K562 (cell line): Measurements from ENCODE around the gene ARHGAP25. TPM values are rescaled to one million over a fixed set of nuclear protein-coding genes. Genes with fewer than 3 reads are reported as not detected.

Source experiments
- ATAC-seq: fragments of 200-7000 bp; cut with Tn5 transposase; 3 replicates; pipeline ENCODE4 v1.9.1; 2020; ENCODE audit warnings: moderate library complexity
- BruUV-seq: library from RNA; stranded (reverse); fragments of 400-500 nt; replicated peaks from 2 replicates; lab custom pipeline; 2021; lab: Mats Ljungman, UMichigan
- CTCF ChIA-PET: fragments of 300-600 bp; formaldehyde crosslinking; extraction: SDS; loops from one replicate; lab custom pipeline; 2021; ENCODE audit warnings: low intra/inter-chr PET ratio; lab: Yijun Ruan, JAX
- POLR2A ChIA-PET: fragments of 300-600, 350-650 bp; sonication (Branson Sonifier 250); formaldehyde crosslinking; extraction: SDS; loops from one replicate; lab custom pipeline; 2021; ENCODE audit warnings: antibody characterized with exemption, inconsistent platforms; lab: Yijun Ruan, JAX
- DNase-seq, 4 experiments: peaks; one replicate each; pipeline versions ENCODE4 v3.0.0 to v3.0.0-alpha.2; 2011 to 2018; ENCODE audit warnings: low spot score in 3 of 4, mixed read lengths in 3 of 4; ENCODE audit errors: extremely low read depth in 1 of 4
- FAIRE-seq: peaks from 2 replicates; lab custom pipeline; 2011; peaks lifted over from hg19 to GRCh38; lab: Jason Lieb, UNC
- H2AFZ ChIP-seq: 2 replicates; pipeline ENCODE4 v1.6.0; 2011; ENCODE audit warnings: low read depth, low read length, control low read depth, inconsistent platforms
- H3K27ac ChIP-seq: fragments of 200-600 bp; 3 replicates; pipeline ENCODE4 v1.8.0; 2011; ENCODE audit warnings: low read depth, mild to moderate bottlenecking, control low read depth, inconsistent platforms, low read length, moderate library complexity, mixed read lengths; ENCODE audit errors: extremely low read depth
- H3K27me3 ChIP-seq, 2 experiments: fragments of 300-600 bp in 1 of 2; 2 replicates in 1 of 2; 3 replicates in 1 of 2; pipeline versions ENCODE4 v1.6.0 to v1.8.0; 2011; ENCODE audit warnings: inconsistent platforms in 2 of 2, low read length in 2 of 2, mild to moderate bottlenecking in 1 of 2, mixed read lengths in 1 of 2, moderate library complexity in 1 of 2; ENCODE audit not compliant: control insufficient read depth in 2 of 2, insufficient read depth in 2 of 2
- H3K36me3 ChIP-seq: fragments of 300-600 bp; 3 replicates; pipeline ENCODE4 v1.8.0; 2011; ENCODE audit warnings: mild to moderate bottlenecking, low read length, inconsistent platforms; ENCODE audit not compliant: control insufficient read depth, insufficient read depth
- H3K4me1 ChIP-seq, 2 experiments: fragments of 200-600 bp in 1 of 2; replicated peaks in 1 of 2; 2 replicates in 1 of 2; 3 replicates in 1 of 2; pipeline versions ENCODE4 v1.5.1 to v1.8.0; 2011; ENCODE audit warnings: inconsistent platforms in 2 of 2, low read length in 2 of 2, mild to moderate bottlenecking in 1 of 2, mixed read lengths in 1 of 2, moderate library complexity in 1 of 2; ENCODE audit not compliant: control insufficient read depth in 2 of 2, insufficient read depth in 2 of 2
- H3K4me2 ChIP-seq: 2 replicates; pipeline ENCODE4 v1.6.1; 2011; ENCODE audit warnings: low read length, control low read depth, inconsistent platforms, mixed read lengths; ENCODE audit not compliant: insufficient read depth
- H3K4me3 ChIP-seq: fragments of 200-600 bp; sonication (generic), shearing (Covaris generic); 2 replicates; pipeline ENCODE4 v1.5.1; 2016; ENCODE audit warnings: control low read depth, inconsistent platforms
- H3K79me2 ChIP-seq: fragments of 200-600 bp; 3 replicates; pipeline ENCODE4 v1.8.0; 2011; ENCODE audit warnings: low read length, inconsistent platforms; ENCODE audit not compliant: control insufficient read depth, insufficient read depth
- H3K9ac ChIP-seq, 2 experiments: 2 replicates each; pipeline versions ENCODE4 v1.6.0 to v1.6.1; 2011; ENCODE audit warnings: low read depth in 2 of 2, low read length in 2 of 2, control low read depth in 1 of 2, inconsistent platforms in 1 of 2, mild to moderate bottlenecking in 1 of 2, mixed read lengths in 1 of 2; ENCODE audit not compliant: insufficient read depth in 1 of 2
- H3K9me1 ChIP-seq: one replicate; pipeline ENCODE4 v1.6.0; 2011; ENCODE audit warnings: inconsistent platforms, mild to moderate bottlenecking, low read length, moderate library complexity; ENCODE audit not compliant: control insufficient read depth, insufficient read depth
- H3K9me3 ChIP-seq: replicated peaks from 2 replicates; pipeline ENCODE4 v1.5.1; 2011; ENCODE audit warnings: low read depth, low read length, inconsistent platforms; ENCODE audit not compliant: control insufficient read depth, insufficient read depth
- H4K20me1 ChIP-seq: replicated peaks from 2 replicates; pipeline ENCODE4 v1.6.1; 2011; ENCODE audit warnings: low read length, inconsistent platforms, mixed read lengths; ENCODE audit not compliant: control insufficient read depth, insufficient read depth
- ARID1B ChIP-seq: fragments of 450-650 bp; IDR thresholded peaks from 2 replicates; pipeline ENCODE4 v1.6.1; 2016; ENCODE audit warnings: antibody characterized with exemption, mild to moderate bottlenecking, inconsistent platforms
- DDX20 ChIP-seq: fragments of 450-650 bp; IDR thresholded peaks from 2 replicates; pipeline ENCODE4 v1.6.1; 2016; ENCODE audit warnings: missing genetic modification characterization, low read depth, mild to moderate bottlenecking, missing compliant biosample characterization, moderate library complexity
- ELF4 ChIP-seq: fragments of 450-650 bp; formaldehyde crosslinking; IDR thresholded peaks from 2 replicates; pipeline ENCODE4 v1.4.0; 2022; ENCODE audit warnings: missing genetic modification characterization
- ETV5 ChIP-seq: sonication (generic); formaldehyde crosslinking; IDR thresholded peaks from 2 replicates; pipeline ENCODE4 v1.4.0; 2020; ENCODE audit warnings: low read depth, mild to moderate bottlenecking, missing genetic modification reagents
- GTF2F1 ChIP-seq: IDR thresholded peaks from 2 replicates; pipeline ENCODE4 v1.6.1; 2011; ENCODE audit warnings: low read depth, low read length, improper control_type of control experiment
- KAT8 ChIP-seq: fragments of 450-650 bp; IDR thresholded peaks from 2 replicates; pipeline ENCODE4 v1.6.1; 2016; ENCODE audit warnings: low read depth, mild to moderate bottlenecking
- PHB ChIP-seq: fragments of 250-450 bp; sonication (Bioruptor Pico); IDR thresholded peaks from 2 replicates; pipeline ENCODE4 v1.5.0; 2021
- PRMT5 ChIP-seq: sonication (generic); formaldehyde crosslinking; IDR thresholded peaks from 2 replicates; pipeline ENCODE4 v1.5.0; 2020; ENCODE audit warnings: missing genetic modification reagents
- SRSF7 ChIP-seq: fragments of 200-400 bp; formaldehyde crosslinking; optimal IDR thresholded peaks from 2 replicates; pipeline ENCODE3; 2017; ENCODE audit warnings: mild to moderate bottlenecking, low read depth, low read length
- TBP ChIP-seq: optimal IDR thresholded peaks from 2 replicates; pipeline ENCODE3; 2011; ENCODE audit warnings: low read depth, low read length, improper control_type of control experiment
- TRIM28 ChIP-seq: fragments of 450-650 bp; IDR thresholded peaks from 2 replicates; pipeline ENCODE4 v1.6.1; 2017
- ZFP36 ChIP-seq: fragments of 150-350 bp; IDR thresholded peaks from 2 replicates; pipeline ENCODE4 v1.6.1; 2018; ENCODE audit warnings: low read length, low read depth; ENCODE audit not compliant: partially characterized antibody
- ZNF436 ChIP-seq: fragments of 250-450, 450-650 bp; sonication (Bioruptor Pico); formaldehyde crosslinking; IDR thresholded peaks from 2 replicates; pipeline ENCODE4 v1.7.0; 2020; ENCODE audit warnings: mild to moderate bottlenecking
- WGBS: fragments of 100-300 bp; shearing (Covaris generic); methylation state at CpG from one replicate; pipeline ENCODE4 v1.1.6; 2016; ENCODE audit warnings: low coverage, mixed read lengths; ENCODE audit not compliant: insufficient coverage; ENCODE audit errors: missing lambda C conversion rate; 5-methylcytosine and 5-hydroxymethylcytosine counted together
- in situ Hi-C: fragments of 300-500 bp; cut with MboI; formaldehyde crosslinking; loops from 4 replicates; pipeline ENCODE4 v1.15.0; 2018; ENCODE audit warnings: inconsistent platforms, mixed read lengths
- intact Hi-C: fragments of 100-400 bp; cut with micrococcal nuclease; formaldehyde crosslinking; loops from 2 replicates; pipeline ENCODE4 v1.14.2; 2022
- polyA plus RNA-seq, 8 experiments: library from polyadenylated mRNA; depleted of rRNA in 4 of 8; stranded (reverse) in 5 of 8; unstranded in 3 of 8; fragments of >200 nt; fragmentation: Nextera tagmentation in 2 of 8; fragmentation: Illumina TruSeq in 1 of 8; extraction: Ambion mirVana in 2 of 8; extraction: Trizol in 1 of 8; gene quantifications; 2 replicates each; pipeline versions ENCODE4 v1.2.1 to v1.2.3, GENCODE V29; 2011 to 2014; ENCODE audit warnings: inconsistent platforms in 1 of 8, missing spikeins in 1 of 8
- total RNA-seq, 7 experiments: library from RNA; depleted of rRNA in 6 of 7; stranded (reverse); fragments of >200 nt in 6 of 7; fragmentation: Illumina TruSeq in 2 of 7; extraction: Trizol in 2 of 7; gene quantifications; 2 replicates each; pipeline versions ENCODE4 v1.2.1 to v1.2.3, GENCODE V29; 2011 to 2021; ENCODE audit warnings: low replicate concordance in 1 of 7
- TF ChIP-seq, protein P1 (sequence below): sonication (generic); formaldehyde crosslinking; IDR thresholded peaks from 2 replicates; pipeline ENCODE4 v1.8.0; 2022; ENCODE audit warnings: missing genetic modification reagents, mild to moderate bottlenecking, borderline replicate concordance

The ARHGAP25 gene
- total and polyA plus RNA-seq, 9 of the 15 experiments (the other 6 are each of a cell fraction or from before 2014, with no cell fraction given) = 4.9 to 14.8 (median 10.7) TPM

DNA sequence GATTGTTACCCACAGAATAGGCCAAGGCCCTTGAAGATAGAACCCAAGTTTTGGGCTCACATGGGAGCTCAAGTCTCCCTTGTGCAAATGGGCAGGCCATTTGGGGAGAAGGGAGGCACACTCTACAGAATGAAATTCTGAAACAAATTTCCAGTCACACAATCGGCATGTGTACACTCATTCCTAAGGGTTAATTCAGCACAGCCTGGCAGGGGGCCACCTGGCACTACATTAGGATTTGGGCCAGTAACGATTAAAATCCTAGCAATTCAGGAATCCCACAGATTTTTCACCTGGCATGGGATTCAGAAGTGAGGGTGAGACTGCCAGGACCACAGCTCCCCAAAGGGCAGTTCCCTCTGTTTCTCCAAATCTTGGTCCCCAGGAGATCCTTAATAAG is 90.2 kb downstream of the ARHGAP25 start:
- intact Hi-C loops (no loop called here), in situ Hi-C loops (no loop called here)
- POLR2A ChIA-PET = interaction anchor here (0.7 kb wide), 1 partner anchor 59 kb away, joined by 3 read pairs; no protein-coding TSS in a partner anchor
- WGBS = 35% methylated on average over 2 of the region's 2 CpGs
- Histone ChIP-seq H3K9me1 (no peaks in the 10 kb centered on the region), H3K4me1 (peaks cover 12 to 17% of the 10 kb centered on the region in 2 experiments), H2AFZ (no peak overlapping the region), H4K20me1 (no peaks in the 10 kb centered on the region), H3K27ac (no peak overlapping the region), H3K79me2 (no peaks in the 10 kb centered on the region), H3K9me3 (no peaks in the 10 kb centered on the region), H3K36me3 (peaks cover 12% of the 10 kb centered on the region; the same call in 2 of the 3 replicates), H3K27me3 (no peaks in the 10 kb centered on the region), H3K4me3 (no peak overlapping the region), H3K4me2 (no peak overlapping the region), H3K9ac (no peak overlapping the region)
- TF ChIP-seq ETV5 (CRISPR knock-in tag) (no peak), PHB (CRISPR knock-in tag) (no peak), SRSF7 (no peak), DDX20 (tag) (no peak), TBP (no peak), PRMT5 (no peak), TRIM28 (no peak), ZFP36 (no peak)
- FAIRE-seq (no peak), DNase-seq (no peak), ATAC-seq (no peak)
- CTCF ChIA-PET = no interaction called here
- no TSS peak for BruUV-seq

DNA sequence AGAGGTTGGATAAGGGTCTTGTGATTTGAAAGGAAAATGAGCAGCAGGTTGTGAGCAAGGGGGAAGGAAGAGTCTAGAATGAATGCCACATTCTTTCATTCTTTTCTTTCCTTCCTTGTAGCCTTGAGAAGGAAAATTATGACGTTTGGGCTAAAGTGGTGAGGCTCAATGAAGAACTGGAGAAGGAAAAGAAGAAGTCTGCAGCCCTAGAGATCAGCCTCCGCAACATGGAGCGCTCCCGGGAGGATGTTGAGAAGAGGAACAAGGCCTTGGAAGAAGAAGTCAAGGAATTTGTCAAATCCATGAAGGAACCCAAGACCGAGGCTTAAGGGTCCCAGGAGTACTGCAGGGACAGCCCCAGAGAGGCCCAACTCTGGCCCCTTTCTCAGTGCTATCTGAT is 91.3 kb downstream of the ARHGAP25 start:
- in situ Hi-C loops = no loop called here
- DNase-seq = no peak
- peaks cover 12% of the 10 kb centered on the region; the same call in 2 of the 3 replicates for H3K36me3 ChIP-seq

More for the DNA sequence above, 91.3 kb downstream of the ARHGAP25 start:
- ChIA-PET CTCF (no interaction called here), POLR2A (no interaction called here)
- no TSS peak for BruUV-seq
- peaks cover 15 to 24% of the 10 kb centered on the region in 2 experiments for H3K4me1 ChIP-seq
- ATAC-seq (no peak), FAIRE-seq (no peak)
- H3K27ac ChIP-seq = no peak overlapping the region
- no peak overlapping the region for H2AFZ ChIP-seq
- 62% methylated on average over 5 of the region's 5 CpGs for WGBS
- H3K27me3 ChIP-seq = no peaks in the 10 kb centered on the region
- no peak for TF ChIP-seq ELF4 (CRISPR knock-in tag)
- no peak for TF ChIP-seq ZNF436
- TF ChIP-seq KAT8 = no peak
- TF ChIP-seq ARID1B = no peak
- TF ChIP-seq GTF2F1 = no peak
- TF ChIP-seq, protein P1, sequence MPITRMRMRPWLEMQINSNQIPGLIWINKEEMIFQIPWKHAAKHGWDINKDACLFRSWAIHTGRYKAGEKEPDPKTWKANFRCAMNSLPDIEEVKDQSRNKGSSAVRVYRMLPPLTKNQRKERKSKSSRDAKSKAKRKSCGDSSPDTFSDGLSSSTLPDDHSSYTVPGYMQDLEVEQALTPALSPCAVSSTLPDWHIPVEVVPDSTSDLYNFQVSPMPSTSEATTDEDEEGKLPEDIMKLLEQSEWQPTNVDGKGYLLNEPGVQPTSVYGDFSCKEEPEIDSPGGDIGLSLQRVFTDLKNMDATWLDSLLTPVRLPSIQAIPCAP (CRISPR knock-in tag) = no peak
- H4K20me1 ChIP-seq = no peaks in the 10 kb centered on the region
- H3K4me3 ChIP-seq = no peak overlapping the region
- H3K9ac ChIP-seq = no peak overlapping the region
- H3K4me2 ChIP-seq = no peak overlapping the region
- no peaks in the 10 kb centered on the region for H3K9me3 ChIP-seq
- intact Hi-C loops = no loop called here
- no peaks in the 10 kb centered on the region for H3K79me2 ChIP-seq
- no peaks in the 10 kb centered on the region for H3K9me1 ChIP-seq
